Calu3 (cell line): ENCODE measurements around the gene SUFU. TPM values are rescaled to one million over a fixed set of nuclear protein-coding genes. Genes with fewer than 3 reads are reported as not detected.
A peak's percentile ranks its signal among the peaks of the same experiment; 100 is the strongest.

Experiments
- BruUV-seq: library from RNA; stranded (reverse); fragments of 400-500 nt; replicated peaks from 2 replicates; lab custom pipeline; 2021; lab: Mats Ljungman, UMichigan
- CTCF ChIA-PET: fragments of 300-600 bp; sonication (Branson Sonifier 250); formaldehyde crosslinking; loops from one replicate; lab custom pipeline; 2022; ENCODE audit warnings: antibody characterized with exemption; lab: Charles Lee
- DNase-seq: peaks from one replicate; pipeline ENCODE4 v3.0.0; 2022
- H3K27ac Mint-ChIP-seq: one replicate; pipeline ENCODE4 v1.8.0; 2022; ENCODE audit warnings: mixed read lengths; ENCODE audit not compliant: unreplicated experiment
- H3K27me3 Mint-ChIP-seq: one replicate; pipeline ENCODE4 v1.8.0; 2022; ENCODE audit warnings: mixed read lengths; ENCODE audit not compliant: unreplicated experiment
- H3K36me3 Mint-ChIP-seq: one replicate; pipeline ENCODE4 v1.8.0; 2022; ENCODE audit warnings: mild to moderate bottlenecking, moderate library complexity, mixed read lengths; ENCODE audit not compliant: insufficient read depth, unreplicated experiment
- H3K4me1 Mint-ChIP-seq: one replicate; pipeline ENCODE4 v1.8.0; 2022; ENCODE audit warnings: mild to moderate bottlenecking, low read depth, mixed read lengths; ENCODE audit not compliant: unreplicated experiment
- H3K4me3 Mint-ChIP-seq: one replicate; pipeline ENCODE4 v1.8.0; 2022; ENCODE audit warnings: mild to moderate bottlenecking, low read depth, moderate library complexity, mixed read lengths; ENCODE audit not compliant: unreplicated experiment
- H3K9me3 Mint-ChIP-seq: one replicate; pipeline ENCODE4 v1.8.0; 2022; ENCODE audit warnings: low read depth, mixed read lengths; ENCODE audit not compliant: unreplicated experiment
- intact Hi-C: fragments of 100-400 bp; cut with micrococcal nuclease; formaldehyde crosslinking; loops from one replicate; pipeline ENCODE4 v1.10.0; 2022; ENCODE audit not compliant: unreplicated experiment
- total RNA-seq: library from RNA; stranded (reverse); gene quantifications from 2 replicates; pipeline ENCODE4 v1.2.3, GENCODE V29; 2022
- TF ChIP-seq, protein P1 (sequence below): fragments of 200-600 bp; IDR thresholded peaks from one replicate; pipeline ENCODE4 v1.8.0; 2022; ENCODE audit warnings: antibody characterized with exemption; ENCODE audit not compliant: unreplicated experiment

SUFU gene
- total RNA-seq, 1 experiment from 2014 or later: 7.0 TPM

GRCh38 chr10:102634686-102635085 lies 130.9 kb downstream of the SUFU start:
- DNase-seq: peak; percentile 58
- peaks cover 10% of the 10 kb centered on the region for H3K36me3 Mint-ChIP-seq
- peak overlapping the region; percentile 8 for H3K27ac Mint-ChIP-seq
- CTCF ChIA-PET: no interaction called here
- TF ChIP-seq, protein P1, sequence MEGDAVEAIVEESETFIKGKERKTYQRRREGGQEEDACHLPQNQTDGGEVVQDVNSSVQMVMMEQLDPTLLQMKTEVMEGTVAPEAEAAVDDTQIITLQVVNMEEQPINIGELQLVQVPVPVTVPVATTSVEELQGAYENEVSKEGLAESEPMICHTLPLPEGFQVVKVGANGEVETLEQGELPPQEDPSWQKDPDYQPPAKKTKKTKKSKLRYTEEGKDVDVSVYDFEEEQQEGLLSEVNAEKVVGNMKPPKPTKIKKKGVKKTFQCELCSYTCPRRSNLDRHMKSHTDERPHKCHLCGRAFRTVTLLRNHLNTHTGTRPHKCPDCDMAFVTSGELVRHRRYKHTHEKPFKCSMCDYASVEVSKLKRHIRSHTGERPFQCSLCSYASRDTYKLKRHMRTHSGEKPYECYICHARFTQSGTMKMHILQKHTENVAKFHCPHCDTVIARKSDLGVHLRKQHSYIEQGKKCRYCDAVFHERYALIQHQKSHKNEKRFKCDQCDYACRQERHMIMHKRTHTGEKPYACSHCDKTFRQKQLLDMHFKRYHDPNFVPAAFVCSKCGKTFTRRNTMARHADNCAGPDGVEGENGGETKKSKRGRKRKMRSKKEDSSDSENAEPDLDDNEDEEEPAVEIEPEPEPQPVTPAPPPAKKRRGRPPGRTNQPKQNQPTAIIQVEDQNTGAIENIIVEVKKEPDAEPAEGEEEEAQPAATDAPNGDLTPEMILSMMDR: no peak
- intact Hi-C loops: no loop called here
- H3K27me3 Mint-ChIP-seq: no peaks in the 10 kb centered on the region
- no TSS peak for BruUV-seq
- no peak overlapping the region for H3K4me3 Mint-ChIP-seq
- no peaks in the 10 kb centered on the region for H3K9me3 Mint-ChIP-seq
- peaks cover 53% of the 10 kb centered on the region for H3K4me1 Mint-ChIP-seq

- no peak overlapping the region for H3K4me3 Mint-ChIP-seq
- intact Hi-C loops: no loop called here
- no TSS peak for BruUV-seq
- peaks cover 10% of the 10 kb centered on the region for H3K36me3 Mint-ChIP-seq
- no peaks in the 10 kb centered on the region for H3K9me3 Mint-ChIP-seq
- CTCF ChIA-PET: no interaction called here
- peak overlapping the region; percentile 8 for H3K27ac Mint-ChIP-seq
- TF ChIP-seq, protein P1: no peak
- H3K27me3 Mint-ChIP-seq: no peaks in the 10 kb centered on the region
- DNase-seq: no peak
- H3K4me1 Mint-ChIP-seq: peaks cover 46% of the 10 kb centered on the region
Measured at GRCh38 chr10:102635377-102635776, 131.6 kb downstream of the SUFU start.

DNA sequence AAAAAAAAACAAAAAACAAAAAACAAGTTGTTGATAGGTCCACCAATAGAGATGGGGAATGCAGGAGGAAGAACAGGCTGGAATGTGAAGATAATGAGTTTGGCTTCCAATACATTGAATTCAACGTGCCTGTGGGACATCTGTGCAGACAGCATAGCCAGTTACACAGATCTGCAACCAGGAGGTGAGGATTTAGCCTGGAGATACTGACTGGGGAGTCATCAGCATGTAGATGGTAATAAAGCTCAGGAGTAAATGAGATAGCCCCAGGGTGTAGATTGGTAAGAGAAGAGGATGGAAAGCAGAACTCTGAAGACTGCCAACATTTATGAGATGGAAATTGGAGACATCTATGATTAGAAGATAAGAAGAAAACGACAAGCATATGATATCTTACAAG lies 135.8 kb downstream of the SUFU start:
- H3K27ac Mint-ChIP-seq: no peak overlapping the region

GRCh38 chr10:102641402-102641801 lies 137.6 kb downstream of the SUFU start:
- intact Hi-C loops: loop anchor here (10.0 kb wide), 1 partner anchor 137 kb away; the partner anchor contains the start of genes ACTR1A and SUFU
- no peak for DNase-seq
- Mint-ChIP-seq H3K9me3 (no peaks in the 10 kb centered on the region), H3K4me1 (peaks cover 13% of the 10 kb centered on the region), H3K4me3 (peak overlapping the region; percentile 90), H3K27ac (peak overlapping the region; percentile 75), H3K27me3 (no peaks in the 10 kb centered on the region), H3K36me3 (peaks cover 43% of the 10 kb centered on the region)
- TF ChIP-seq, protein P1: no peak
- CTCF ChIA-PET: interaction anchor here (0.8 to 1.5 kb wide), 2 partner anchors 12 to 137 kb away, joined by 3 read pairs; partner anchors contain the start of gene SUFU
- BruUV-seq: no TSS peak

More for the DNA sequence above, 135.8 kb downstream of the SUFU start:
- CTCF ChIA-PET: interaction anchor here (1.3 kb wide), 1 partner anchor 10 kb away, joined by 3 read pairs; no protein-coding TSS in a partner anchor
- peaks cover 23% of the 10 kb centered on the region for H3K4me1 Mint-ChIP-seq
- H3K4me3 Mint-ChIP-seq: no peak overlapping the region
- no peaks in the 10 kb centered on the region for H3K27me3 Mint-ChIP-seq
- TF ChIP-seq, protein P1: no peak
- H3K9me3 Mint-ChIP-seq: no peaks in the 10 kb centered on the region
- peaks cover 29% of the 10 kb centered on the region for H3K36me3 Mint-ChIP-seq
- no peak for DNase-seq
- no TSS peak for BruUV-seq
- intact Hi-C loops: no loop called here
